HCT116 (cell line): ENCODE measurements around the gene NOXO1. TPM values are rescaled to one million over a fixed set of nuclear protein-coding genes. Genes with fewer than 3 reads are reported as not detected.

Source experiments
- ATAC-seq: fragments of 200-7000 bp; cut with Tn5 transposase; 2 replicates; pipeline ENCODE4 v1.9.1; 2020; ENCODE audit warnings: mild to moderate bottlenecking, moderate library complexity
- BruUV-seq: library from RNA; stranded (reverse); fragments of 400-500 nt; replicated peaks from 2 replicates; lab custom pipeline; 2021; lab: Mats Ljungman, UMichigan
- CTCF ChIA-PET: fragments of 300-600 bp; sonication (Branson Sonifier 250); formaldehyde crosslinking; loops from one replicate; lab custom pipeline; 2021; ENCODE audit warnings: antibody characterized with exemption; lab: Charles Lee
- POLR2A ChIA-PET: fragments of 300-600, 350-600 bp; sonication (Branson Sonifier 250); formaldehyde crosslinking; loops from one replicate; lab custom pipeline; 2021; ENCODE audit warnings: antibody characterized with exemption; lab: Charles Lee
- RAD21 ChIA-PET, 2 experiments: fragments of 300-600 bp; sonication (Branson Sonifier 250); formaldehyde crosslinking; loops; one replicate each; lab custom pipeline; 2023; ENCODE audit warnings: low total read pairs in 2 of 2; ENCODE audit not compliant: uncharacterized antibody in 2 of 2, unreplicated experiment in 2 of 2, low non-redundant PET in 1 of 2; lab: Charles Lee
- DNase-seq: peaks from one replicate; pipeline ENCODE4 v3.0.0-alpha.2; 2010; ENCODE audit warnings: low read depth, low spot score
- H2AFZ ChIP-seq: fragments of 200-600 bp; shearing (Covaris generic), sonication (generic); 2 replicates; pipeline ENCODE4 v1.6.1; 2017; ENCODE audit warnings: low read depth, mixed run types, mixed read lengths, antibody characterized with exemption, low read length; ENCODE audit not compliant: poor library complexity, severe bottlenecking
- H3K27ac ChIP-seq: 2 replicates; pipeline ENCODE4 v1.5.1; 2012; ENCODE audit warnings: low read depth, low read length
- H3K27me3 ChIP-seq: fragments of 200-600 bp; sonication (generic); 2 replicates; pipeline ENCODE4 v1.6.1; 2016; ENCODE audit warnings: mixed run types, low read length, mixed read lengths; ENCODE audit not compliant: insufficient read depth
- H3K36me3 ChIP-seq, 2 experiments: fragments of 200-500 bp in 1 of 2; fragments of 200-600 bp in 1 of 2; sonication (Bioruptor generic) in 1 of 2; sonication (generic) in 1 of 2; 2 replicates each; pipeline versions ENCODE4 v1.5.1 to v1.6.1; 2014 to 2016; ENCODE audit warnings: low read length in 2 of 2, inconsistent platforms in 1 of 2, mixed read lengths in 1 of 2, mixed run types in 1 of 2; ENCODE audit not compliant: insufficient read depth in 2 of 2, control insufficient read depth in 1 of 2
- H3K4me1 ChIP-seq, 2 experiments: fragments of 200-600 bp in 1 of 2; sonication (generic) in 1 of 2; 2 replicates each; pipeline versions ENCODE4 v1.5.1 to v1.6.1; 2012 to 2017; ENCODE audit warnings: low read length in 2 of 2, inconsistent platforms in 1 of 2, mild to moderate bottlenecking in 1 of 2, mixed read lengths in 1 of 2, mixed run types in 1 of 2, moderate library complexity in 1 of 2; ENCODE audit not compliant: insufficient read depth in 2 of 2, control insufficient read depth in 1 of 2
- H3K4me2 ChIP-seq: fragments of 200-600 bp; sonication (generic); 2 replicates; pipeline ENCODE4 v1.6.1; 2017; ENCODE audit warnings: mixed run types, low read length, mixed read lengths
- H3K4me3 ChIP-seq, 2 experiments: fragments of 200-600 bp in 1 of 2; sonication (generic) in 1 of 2; replicated peaks in 1 of 2; 2 replicates each; pipeline ENCODE4 v1.5.1; 2011 to 2016; ENCODE audit warnings: low read length in 2 of 2, control low read depth in 1 of 2, low read depth in 1 of 2, mild to moderate bottlenecking in 1 of 2, mixed read lengths in 1 of 2, mixed run types in 1 of 2
- H3K79me2 ChIP-seq: fragments of 200-600 bp; sonication (generic); 2 replicates; pipeline ENCODE4 v1.6.1; 2017; ENCODE audit warnings: mild to moderate bottlenecking, mixed run types, low read length, moderate library complexity, mixed read lengths; ENCODE audit not compliant: insufficient read depth
- H3K9ac ChIP-seq: fragments of 200-600 bp; sonication (generic); 2 replicates; pipeline ENCODE4 v1.6.1; 2016; ENCODE audit warnings: low read length, mixed read lengths
- H3K9me2 ChIP-seq: fragments of 200-600 bp; sonication (generic), shearing (Covaris generic); 2 replicates; pipeline ENCODE4 v1.6.1; 2017; ENCODE audit warnings: mixed run types, mild to moderate bottlenecking, moderate library complexity; ENCODE audit not compliant: insufficient read depth
- H3K9me3 ChIP-seq, 2 experiments: fragments of 200-500 bp in 1 of 2; fragments of 200-600 bp in 1 of 2; sonication (Bioruptor generic) in 1 of 2; sonication (generic) in 1 of 2; 2 replicates each; pipeline ENCODE4 v1.6.1; 2014 to 2017; ENCODE audit warnings: low read length in 2 of 2, mixed read lengths in 2 of 2, inconsistent platforms in 1 of 2, low read depth in 1 of 2, mild to moderate bottlenecking in 1 of 2, mixed run types in 1 of 2, moderate library complexity in 1 of 2; ENCODE audit not compliant: control insufficient read depth in 1 of 2, insufficient read depth in 1 of 2
- H4K20me1 ChIP-seq: fragments of 200-600 bp; sonication (generic), shearing (Covaris generic); 2 replicates; pipeline ENCODE4 v1.6.1; 2017; ENCODE audit warnings: mixed run types, mild to moderate bottlenecking, moderate library complexity; ENCODE audit not compliant: insufficient read depth
- EZH2phosphoT487 ChIP-seq: fragments of 200-600 bp; IDR thresholded peaks from 2 replicates; pipeline ENCODE4 v1.6.1; 2018; ENCODE audit warnings: antibody characterized with exemption, borderline replicate concordance
- FOSL1 ChIP-seq: IDR thresholded peaks from 2 replicates; pipeline ENCODE4 v1.6.1; 2012; ENCODE audit warnings: low read depth
- POLR2A ChIP-seq: IDR thresholded peaks from 2 replicates; pipeline ENCODE4 v1.7.0; 2011; ENCODE audit warnings: borderline replicate concordance; ENCODE audit not compliant: insufficient read depth, insufficient read length; ENCODE audit errors: extremely low read depth
- REST ChIP-seq: IDR thresholded peaks from 2 replicates; pipeline ENCODE4 v1.6.1; 2012; ENCODE audit warnings: low read depth
- intact Hi-C: fragments of 100-400 bp; cut with micrococcal nuclease; formaldehyde crosslinking; loops from 2 replicates; pipeline ENCODE4 v1.10.0; 2022
- total RNA-seq: library from RNA; stranded (reverse); gene quantifications from one replicate; pipeline ENCODE4 v1.2.1, GENCODE V29; 2021; ENCODE audit not compliant: unreplicated experiment

Gene NOXO1
- total RNA-seq, 1 experiment from 2014 or later, result 10.0 TPM

DNA sequence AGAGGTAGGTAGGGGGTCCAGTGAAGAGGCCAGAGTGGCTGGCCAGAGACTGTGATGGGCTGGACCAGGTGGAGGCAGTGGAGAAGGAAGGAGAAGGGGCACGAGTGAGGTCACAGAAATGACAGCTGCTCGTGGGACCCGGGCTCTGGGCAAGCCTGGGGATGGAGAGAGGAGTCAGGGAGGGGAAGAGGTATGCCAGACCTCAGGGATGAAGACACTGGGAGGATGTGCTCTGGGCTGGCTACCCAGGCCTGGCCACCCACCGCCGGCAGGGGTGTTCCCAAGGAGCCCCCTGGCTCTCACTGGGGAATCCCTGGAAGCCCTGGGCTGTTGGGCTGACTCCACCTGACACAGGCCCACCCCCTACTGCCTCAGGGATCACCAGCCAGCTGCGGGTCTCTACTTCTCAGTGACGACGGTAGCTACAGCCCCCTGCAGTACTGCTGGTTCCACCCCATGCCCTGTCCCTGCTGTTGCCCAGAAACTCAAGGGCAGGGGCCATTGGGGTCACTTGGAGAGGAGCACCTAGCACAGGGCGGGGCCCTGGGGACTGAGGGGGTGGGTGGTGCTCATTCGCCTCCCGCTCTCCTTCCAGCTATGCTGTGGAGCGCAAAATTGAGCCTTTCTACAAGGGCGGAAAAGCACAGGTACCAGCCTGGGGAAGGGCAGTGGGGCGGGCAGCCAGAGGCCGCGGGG, 7.7 kb downstream of the NOXO1 start:
- Histone ChIP-seq H3K36me3 (peaks cover 0 to 41% of the 10 kb centered on the region in 2 experiments; a peak in 2 of 4 replicates), H4K20me1 (no peaks in the 10 kb centered on the region), H3K27me3 (no peaks in the 10 kb centered on the region), H3K9me3 (no peaks in the 10 kb centered on the region), H3K4me2 (peak overlapping the region; percentile 98), H3K4me3 (peak overlapping the region in 1 of 2 experiments; percentile 96; a peak in 3 of 4 replicates), H3K9ac (peak overlapping the region; percentile 98), H3K79me2 (peaks cover 37% of the 10 kb centered on the region), H3K4me1 (peaks cover 11 to 29% of the 10 kb centered on the region in 2 experiments), H3K9me2 (no peaks in the 10 kb centered on the region), H3K27ac (no peak overlapping the region), H2AFZ (no peak overlapping the region)
- ChIA-PET RAD21 (no interaction called here), POLR2A (interaction anchor here (1.4 kb wide), 1 partner anchor 9 kb away, joined by 5 read pairs; the partner anchor contains the start of gene RPS2), CTCF (no interaction called here)
- no TSS peak for BruUV-seq
- ATAC-seq, result no peak
- intact Hi-C loops, result no loop called here
- no peak for DNase-seq
- TF ChIP-seq REST (no peak), POLR2A (no peak), FOSL1 (no peak), EZH2phosphoT487 (no peak)
